ENCODE data around the gene TNFAIP8L1.

DNA sequence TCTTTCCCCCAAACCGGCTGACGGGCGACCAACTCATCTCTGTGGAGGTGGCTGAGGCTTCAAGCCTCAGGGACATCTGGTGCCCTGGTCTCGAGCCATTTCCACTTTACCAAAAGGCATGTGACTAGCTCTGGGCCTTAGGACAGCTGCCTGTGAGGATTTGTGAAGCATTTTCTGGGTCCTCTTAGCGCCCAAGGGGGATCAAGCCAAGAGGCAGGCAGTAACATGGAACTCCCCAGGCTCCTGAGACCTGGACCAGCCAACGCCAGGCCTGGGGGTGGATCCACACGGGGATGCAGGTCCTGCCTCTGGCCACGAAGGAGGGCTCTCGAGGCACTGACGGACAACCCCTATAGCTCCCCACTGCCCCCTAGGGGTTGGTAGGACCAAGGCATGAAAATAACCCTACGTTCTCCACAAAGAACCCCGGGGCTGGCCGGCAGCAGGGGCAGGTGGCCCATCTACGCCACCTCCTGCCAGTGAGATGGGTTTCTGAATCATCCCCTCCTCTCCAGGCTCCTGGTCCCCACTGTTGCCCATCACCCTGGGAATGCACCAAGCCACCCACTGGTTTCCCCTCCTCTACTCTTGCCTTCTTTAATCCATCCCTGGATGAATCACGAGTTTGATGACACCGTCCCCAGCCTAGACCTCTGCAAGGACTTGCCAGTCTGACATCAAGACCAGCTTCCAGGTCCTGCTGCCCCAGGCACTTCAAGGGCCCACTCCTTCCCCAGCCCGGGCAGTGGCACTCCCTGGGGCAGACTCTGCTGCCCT lies 37.8 kb downstream of the TNFAIP8L1 start:
- TF ChIP-seq EZH2 (IDR thresholded peaks at IDR 0.05) (no peak), RAD21 (IDR thresholded peaks at IDR 0.05; ENCODE audit: low read depth) (no peak), POLR2A (IDR thresholded peaks at IDR 0.05; ENCODE audit: borderline replicate concordance, extremely low read depth, insufficient read depth, insufficient read length) (no peak), EZH2phosphoT487 (IDR thresholded peaks at IDR 0.05; ENCODE audit: borderline replicate concordance) (no peak), YY1 (IDR thresholded peaks at IDR 0.05; ENCODE audit: extremely low read depth, insufficient replicate concordance, low read depth, low read length) (no peak), ZFX (IDR thresholded peaks at IDR 0.05) (no peak)
- TF ChIP-seq, protein P1, sequence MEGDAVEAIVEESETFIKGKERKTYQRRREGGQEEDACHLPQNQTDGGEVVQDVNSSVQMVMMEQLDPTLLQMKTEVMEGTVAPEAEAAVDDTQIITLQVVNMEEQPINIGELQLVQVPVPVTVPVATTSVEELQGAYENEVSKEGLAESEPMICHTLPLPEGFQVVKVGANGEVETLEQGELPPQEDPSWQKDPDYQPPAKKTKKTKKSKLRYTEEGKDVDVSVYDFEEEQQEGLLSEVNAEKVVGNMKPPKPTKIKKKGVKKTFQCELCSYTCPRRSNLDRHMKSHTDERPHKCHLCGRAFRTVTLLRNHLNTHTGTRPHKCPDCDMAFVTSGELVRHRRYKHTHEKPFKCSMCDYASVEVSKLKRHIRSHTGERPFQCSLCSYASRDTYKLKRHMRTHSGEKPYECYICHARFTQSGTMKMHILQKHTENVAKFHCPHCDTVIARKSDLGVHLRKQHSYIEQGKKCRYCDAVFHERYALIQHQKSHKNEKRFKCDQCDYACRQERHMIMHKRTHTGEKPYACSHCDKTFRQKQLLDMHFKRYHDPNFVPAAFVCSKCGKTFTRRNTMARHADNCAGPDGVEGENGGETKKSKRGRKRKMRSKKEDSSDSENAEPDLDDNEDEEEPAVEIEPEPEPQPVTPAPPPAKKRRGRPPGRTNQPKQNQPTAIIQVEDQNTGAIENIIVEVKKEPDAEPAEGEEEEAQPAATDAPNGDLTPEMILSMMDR (IDR thresholded peaks at IDR 0.05 in 2 of 3, conservative IDR thresholded peaks at IDR 0.05 in 1 of 3; ENCODE audit: borderline replicate concordance in 1 of 3, insufficient read depth in 1 of 3, low read depth in 2 of 3, low read length in 2 of 3), result peak; percentile 79 to 92 (median 87)

Data from HCT116 (cell line).